Neural crest cell (in vitro differentiated cells): ENCODE data around the gene LSR. TPM values are rescaled to one million over a fixed set of nuclear protein-coding genes. Genes with fewer than 3 reads are reported as not detected.
A peak's percentile ranks its signal among the peaks of the same experiment; 100 is the strongest.

Experiments used
- DNase-seq: peaks from one replicate; pipeline ENCODE4 v3.0.0; 2021; ENCODE audit warnings: low read depth, mixed read lengths, low spot score
- H3K27ac Mint-ChIP-seq: one replicate; pipeline ENCODE4 v1.8.0; 2021; ENCODE audit warnings: mild to moderate bottlenecking, mixed read lengths; ENCODE audit not compliant: unreplicated experiment
- H3K27me3 Mint-ChIP-seq: 2 replicates; pipeline ENCODE4 v1.8.0; 2021; ENCODE audit warnings: low read depth, mild to moderate bottlenecking, mixed read lengths
- H3K36me3 Mint-ChIP-seq: 2 replicates; pipeline ENCODE4 v1.8.0; 2021; ENCODE audit warnings: low read depth, mild to moderate bottlenecking, mixed read lengths
- H3K4me1 Mint-ChIP-seq: 2 replicates; pipeline ENCODE4 v1.8.0; 2021; ENCODE audit warnings: mixed read lengths
- H3K4me3 Mint-ChIP-seq: one replicate; pipeline ENCODE4 v1.8.0; 2021; ENCODE audit warnings: mild to moderate bottlenecking, mixed read lengths
- H3K9me3 Mint-ChIP-seq: 2 replicates; pipeline ENCODE4 v1.8.0; 2021; ENCODE audit warnings: mixed read lengths
- CTCF ChIP-seq: fragments of 200-600 bp; sonication (generic); conservative IDR thresholded peaks from 2 replicates; pipeline ENCODE4 v1.5.0; 2021; ENCODE audit warnings: antibody characterized with exemption, mild to moderate bottlenecking
- total RNA-seq: library from RNA; stranded (reverse); gene quantifications from 2 replicates; pipeline ENCODE4 v1.2.1, GENCODE V29; 2021

LSR gene
- total RNA-seq, 1 donor from 2014 or later: 3.5 TPM

DNA sequence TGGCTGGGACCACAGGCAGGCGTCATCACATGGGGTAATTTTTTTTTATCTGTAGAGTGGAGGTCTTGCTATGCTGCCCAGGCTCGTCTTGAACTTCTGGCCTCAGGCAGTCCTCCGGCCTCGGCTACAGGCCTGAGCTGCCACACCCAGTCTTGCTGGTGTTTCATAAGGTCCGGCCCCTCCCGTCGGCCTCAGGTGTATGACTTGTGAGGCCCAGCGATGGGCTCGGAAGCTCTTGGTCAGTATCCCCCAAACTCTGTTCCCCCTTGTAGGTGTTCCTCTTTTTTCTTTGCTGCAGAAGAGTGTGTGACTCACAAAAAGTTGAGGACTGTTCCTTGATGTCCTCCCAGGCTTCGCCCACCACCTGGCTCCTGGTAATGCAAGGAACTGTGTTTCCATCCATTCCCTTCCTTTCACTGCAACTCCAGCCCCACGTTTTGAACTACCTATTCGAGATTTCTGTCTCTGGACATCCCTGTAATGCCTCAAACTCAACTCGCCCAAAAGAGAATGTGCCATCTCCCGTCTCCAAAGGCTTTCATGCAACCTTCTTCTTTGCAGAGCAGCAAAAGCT lies 25.0 kb downstream of the LSR start:
- peaks cover 4% of the 10 kb centered on the region for H3K4me1 Mint-ChIP-seq
- H3K9me3 Mint-ChIP-seq: no peaks in the 10 kb centered on the region

GRCh38 chr19:35274323-35274722 lies 25.5 kb downstream of the LSR start:
- H3K27me3 Mint-ChIP-seq: no peaks in the 10 kb centered on the region
- H3K27ac Mint-ChIP-seq: no peak overlapping the region
- no peaks in the 10 kb centered on the region for H3K9me3 Mint-ChIP-seq
- H3K36me3 Mint-ChIP-seq: peaks cover 15% of the 10 kb centered on the region
- H3K4me3 Mint-ChIP-seq: peak overlapping the region; percentile 78
- no peak for TF ChIP-seq CTCF
- H3K4me1 Mint-ChIP-seq: peaks cover 4% of the 10 kb centered on the region
- no peak for DNase-seq

More for the DNA sequence above, 25.0 kb downstream of the LSR start:
- no peak for DNase-seq
- Mint-ChIP-seq H3K36me3 (peaks cover 15% of the 10 kb centered on the region), H3K4me3 (peak overlapping the region; percentile 78), H3K27ac (no peak overlapping the region), H3K27me3 (no peaks in the 10 kb centered on the region)
- TF ChIP-seq CTCF: no peak

DNA sequence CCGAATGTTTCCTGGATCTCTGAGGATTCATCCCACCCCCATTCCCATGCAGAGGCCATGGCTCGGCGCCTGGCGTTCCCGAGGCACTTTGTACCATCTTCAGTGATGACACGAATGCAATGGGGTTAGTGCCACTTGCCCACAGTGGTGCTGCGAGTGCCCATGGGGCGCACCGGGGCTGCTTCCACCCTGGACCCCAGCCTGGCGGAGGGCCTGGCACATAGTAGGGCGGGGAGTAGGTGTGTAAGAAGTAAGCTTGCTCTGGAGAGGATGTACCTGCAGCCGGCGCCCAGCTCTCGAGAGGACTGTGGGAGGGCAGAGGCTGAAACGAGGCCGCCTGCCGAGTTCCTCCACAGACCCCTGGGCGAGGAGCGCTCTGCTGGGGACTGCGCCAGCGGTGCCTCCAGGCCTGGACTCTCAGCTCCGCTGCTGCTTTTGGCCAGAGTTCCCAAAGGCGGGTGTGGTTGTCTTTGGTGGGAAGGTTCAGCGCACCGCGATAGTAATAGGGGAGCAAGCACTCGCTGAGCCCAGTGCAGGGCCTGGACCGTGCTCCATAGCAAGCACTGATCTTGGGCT lies 28.0 kb downstream of the LSR start:
- Mint-ChIP-seq H3K4me3 (peak overlapping the region; percentile 12), H3K4me1 (no peaks in the 10 kb centered on the region), H3K36me3 (peaks cover 15% of the 10 kb centered on the region), H3K27me3 (peaks cover 5% of the 10 kb centered on the region), H3K27ac (no peak overlapping the region), H3K9me3 (no peaks in the 10 kb centered on the region)
- no peak for TF ChIP-seq CTCF
- no peak for DNase-seq

- H3K9me3 Mint-ChIP-seq: no peaks in the 10 kb centered on the region
- DNase-seq: no peak
- peaks cover 9% of the 10 kb centered on the region for H3K36me3 Mint-ChIP-seq
- no peak overlapping the region for H3K4me3 Mint-ChIP-seq
- H3K27me3 Mint-ChIP-seq: peaks cover 18% of the 10 kb centered on the region
- no peak for TF ChIP-seq CTCF
- H3K27ac Mint-ChIP-seq: peak overlapping the region; percentile 43
- no peaks in the 10 kb centered on the region for H3K4me1 Mint-ChIP-seq
Observed at GRCh38 chr19:35278578-35279284, 29.9 kb downstream of the LSR start.

- H3K4me1 Mint-ChIP-seq: no peaks in the 10 kb centered on the region
Observed at GRCh38 chr19:35279374-35279773, 30.6 kb downstream of the LSR start.

More at GRCh38 chr19:35279374-35279773, 30.6 kb downstream of the LSR start:
- no peaks in the 10 kb centered on the region for H3K9me3 Mint-ChIP-seq
- TF ChIP-seq CTCF: no peak
- no peak for DNase-seq
- no peak overlapping the region for H3K27ac Mint-ChIP-seq
- no peak overlapping the region for H3K4me3 Mint-ChIP-seq
- peaks cover 5% of the 10 kb centered on the region for H3K36me3 Mint-ChIP-seq
- H3K27me3 Mint-ChIP-seq: peaks cover 20% of the 10 kb centered on the region
